ENCODE measurements around the gene ASIC3.

DNA sequence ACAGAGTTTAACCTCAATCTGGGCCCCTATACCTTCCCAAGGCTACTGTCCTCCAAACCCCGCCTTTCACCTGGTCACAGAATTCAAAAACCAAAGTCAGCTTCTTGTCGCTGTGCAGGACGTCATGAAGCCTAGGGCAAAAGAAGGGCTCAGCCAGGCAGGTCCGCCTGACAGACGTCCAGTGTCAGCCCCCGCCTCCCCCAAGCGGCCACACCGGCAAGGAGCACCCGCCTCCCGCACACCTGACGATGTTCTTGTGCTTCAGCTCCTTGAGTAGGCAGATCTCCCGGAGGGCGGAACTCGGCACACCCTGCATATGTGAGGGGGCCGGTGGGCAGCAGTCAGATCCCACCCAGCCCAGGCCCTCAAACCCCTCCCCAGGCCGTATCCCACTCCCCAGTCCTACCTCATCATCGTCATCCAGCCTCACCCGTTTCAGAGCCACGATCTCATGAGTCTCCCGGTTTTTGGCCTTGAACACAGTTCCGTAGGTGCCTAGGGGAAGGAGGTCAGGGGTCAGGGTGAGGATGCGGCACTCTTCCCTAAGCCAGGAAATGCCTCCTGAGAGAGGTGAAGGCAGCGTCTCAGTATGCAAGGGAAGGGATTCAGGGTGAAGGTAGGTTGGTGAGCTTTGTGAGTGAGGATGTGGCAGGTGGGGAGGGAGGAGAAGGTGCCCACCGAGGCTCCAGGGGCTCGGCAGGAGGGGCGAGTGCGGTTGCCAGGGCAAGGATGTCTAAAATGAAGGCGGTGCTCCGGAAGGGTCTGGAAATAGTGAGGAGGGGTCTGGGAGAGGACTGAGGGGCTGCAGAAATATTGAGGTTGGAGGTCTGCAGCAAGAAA is 8.6 kb downstream of the ASIC3 start:
- TF ChIP-seq POLR2A (IDR thresholded peaks at IDR 0.05): no peak
- TF ChIP-seq CTCF (IDR thresholded peaks at IDR 0.05): no peak

Measured in right lobe of liver (tissue), 4 donors.